ENCODE data around the gene SYT2.

The SYT2 gene

DNA sequence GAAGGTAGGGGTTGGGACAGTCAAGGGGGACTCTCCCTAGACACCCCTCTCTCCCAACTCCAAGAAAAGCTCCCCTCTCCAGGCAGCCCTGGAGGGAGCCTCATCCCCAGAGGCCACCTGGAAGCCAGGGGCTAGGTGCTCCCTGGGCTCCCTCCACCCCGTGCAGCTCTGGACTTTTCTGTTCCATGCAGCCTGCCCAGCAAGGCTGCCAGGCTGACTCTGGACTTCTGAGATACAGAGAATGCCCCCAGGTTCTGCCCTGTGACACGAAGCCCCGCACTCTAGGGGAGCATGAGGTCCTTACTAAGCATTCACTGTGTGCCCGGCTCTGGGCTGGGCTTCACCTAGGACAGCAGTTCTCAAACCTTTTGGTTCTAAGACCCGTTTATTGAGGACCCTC, 10.2 kb downstream of the SYT2 start:
- TF ChIP-seq, protein P1, sequence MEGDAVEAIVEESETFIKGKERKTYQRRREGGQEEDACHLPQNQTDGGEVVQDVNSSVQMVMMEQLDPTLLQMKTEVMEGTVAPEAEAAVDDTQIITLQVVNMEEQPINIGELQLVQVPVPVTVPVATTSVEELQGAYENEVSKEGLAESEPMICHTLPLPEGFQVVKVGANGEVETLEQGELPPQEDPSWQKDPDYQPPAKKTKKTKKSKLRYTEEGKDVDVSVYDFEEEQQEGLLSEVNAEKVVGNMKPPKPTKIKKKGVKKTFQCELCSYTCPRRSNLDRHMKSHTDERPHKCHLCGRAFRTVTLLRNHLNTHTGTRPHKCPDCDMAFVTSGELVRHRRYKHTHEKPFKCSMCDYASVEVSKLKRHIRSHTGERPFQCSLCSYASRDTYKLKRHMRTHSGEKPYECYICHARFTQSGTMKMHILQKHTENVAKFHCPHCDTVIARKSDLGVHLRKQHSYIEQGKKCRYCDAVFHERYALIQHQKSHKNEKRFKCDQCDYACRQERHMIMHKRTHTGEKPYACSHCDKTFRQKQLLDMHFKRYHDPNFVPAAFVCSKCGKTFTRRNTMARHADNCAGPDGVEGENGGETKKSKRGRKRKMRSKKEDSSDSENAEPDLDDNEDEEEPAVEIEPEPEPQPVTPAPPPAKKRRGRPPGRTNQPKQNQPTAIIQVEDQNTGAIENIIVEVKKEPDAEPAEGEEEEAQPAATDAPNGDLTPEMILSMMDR (IDR thresholded peaks at IDR 0.05) = no peak

DNA sequence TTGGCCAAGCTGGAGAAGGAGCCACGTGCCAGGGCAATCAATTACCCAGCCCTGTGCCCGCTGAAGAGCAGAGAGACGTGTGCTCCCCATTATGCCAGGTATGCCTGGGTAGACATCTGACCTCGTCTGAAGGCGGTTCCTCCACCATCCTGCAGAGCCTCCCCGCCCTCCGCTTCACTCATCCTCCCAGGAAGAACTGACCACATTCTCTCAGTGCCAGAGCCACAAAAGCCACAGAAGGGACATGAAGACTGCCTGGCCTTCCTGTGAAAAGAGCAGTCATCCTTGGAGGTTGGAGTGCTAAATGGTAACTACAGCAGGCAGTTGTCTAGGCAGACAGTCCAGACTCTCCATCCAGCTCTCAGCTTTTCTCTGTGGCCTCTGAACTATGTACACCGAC, 12.0 kb downstream of the SYT2 start:
- TF ChIP-seq, protein P1 (IDR thresholded peaks at IDR 0.05) = no peak

DNA sequence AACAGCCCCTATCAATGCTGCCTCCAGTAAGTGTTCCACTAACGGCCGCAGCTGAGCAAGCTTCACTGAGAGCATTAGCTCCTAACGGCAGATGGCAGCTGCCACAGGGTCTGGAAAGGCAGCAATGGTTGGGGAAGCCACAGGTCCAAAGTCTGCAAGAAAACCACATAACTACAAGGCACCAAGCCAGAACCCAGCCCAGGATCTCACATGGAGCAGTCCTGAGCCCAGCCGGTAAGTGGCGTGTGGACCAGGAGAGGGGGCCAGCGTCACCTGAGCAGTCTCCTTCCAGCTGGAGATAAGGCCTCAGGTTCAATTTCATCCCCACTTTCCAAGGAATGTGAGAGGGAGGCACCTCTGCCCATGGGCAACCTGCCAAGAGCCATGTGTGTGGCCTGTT, 13.2 kb downstream of the SYT2 start:
- TF ChIP-seq, protein P1 (IDR thresholded peaks at IDR 0.05) = no peak

DNA sequence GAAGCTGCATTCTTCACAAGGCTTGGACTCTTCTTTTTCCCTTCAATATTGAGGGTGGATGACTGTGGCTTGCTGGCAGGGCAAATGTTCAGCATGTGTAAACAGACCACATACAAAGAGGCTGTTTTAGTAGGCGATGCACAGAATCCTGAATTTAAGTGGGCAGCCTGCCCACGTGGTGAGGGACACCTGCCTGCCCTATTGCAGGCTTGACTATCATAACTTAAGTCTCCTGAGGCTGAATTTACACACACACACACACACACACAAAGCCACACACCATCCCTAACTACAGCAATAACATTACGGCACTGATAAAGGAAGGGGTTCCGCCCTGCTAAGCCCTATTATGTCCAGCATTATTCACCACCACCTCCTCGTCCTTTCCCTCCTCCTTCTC, 15.9 kb downstream of the SYT2 start:
- TF ChIP-seq, protein P1 (IDR thresholded peaks at IDR 0.05) = no peak

DNA sequence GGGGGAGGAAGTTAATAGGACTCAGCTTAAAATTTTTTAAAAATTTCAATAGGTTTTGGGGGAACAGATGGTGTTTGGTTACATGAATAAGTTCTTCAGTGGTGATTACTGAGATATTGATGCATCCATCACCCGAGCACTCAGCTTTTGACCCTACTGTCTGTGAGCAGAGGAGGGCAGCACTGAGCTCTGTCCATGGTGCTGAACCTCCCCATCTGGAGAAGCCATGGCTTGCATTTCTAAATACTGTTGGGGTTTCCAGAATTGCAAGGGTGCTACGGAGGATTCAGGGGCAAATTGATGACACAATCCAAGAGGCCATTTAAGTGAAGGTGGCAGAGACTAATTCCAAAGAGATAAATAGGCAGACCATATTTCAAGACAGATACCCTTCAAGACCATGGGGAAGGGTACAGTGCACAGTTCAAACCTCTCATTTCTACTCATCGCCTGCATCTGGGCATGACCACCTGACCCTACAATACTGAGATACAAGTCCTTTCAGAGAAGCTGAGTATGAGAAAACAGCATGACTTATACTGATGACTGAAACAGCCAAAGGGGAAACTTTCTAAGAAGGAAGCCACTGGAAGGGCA, 17.2 kb downstream of the SYT2 start:
- TF ChIP-seq, protein P1 (IDR thresholded peaks at IDR 0.05) = peak; percentile 28; the same call in 1 of the 2 replicates

DNA sequence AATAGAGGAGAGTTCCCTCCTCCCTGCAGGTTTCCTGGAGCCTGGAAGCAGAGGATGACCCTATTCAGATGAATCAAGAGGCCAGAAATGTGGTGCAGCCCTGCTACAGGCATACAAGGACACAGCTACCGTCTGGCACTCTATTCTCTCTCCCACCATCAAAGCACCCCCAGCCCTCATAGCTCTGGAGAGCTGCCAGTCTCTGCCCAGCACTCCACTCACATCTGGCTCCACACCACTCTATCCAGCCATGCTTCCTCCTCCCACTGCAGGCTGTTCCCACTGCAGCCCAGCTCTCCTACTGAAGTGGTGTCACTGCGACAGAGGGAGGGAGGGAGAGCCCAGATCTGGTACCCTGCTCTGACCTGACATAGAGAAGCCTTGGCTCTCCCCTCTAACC, 18.4 kb downstream of the SYT2 start:
- TF ChIP-seq, protein P1 (IDR thresholded peaks at IDR 0.05) = no peak

DNA sequence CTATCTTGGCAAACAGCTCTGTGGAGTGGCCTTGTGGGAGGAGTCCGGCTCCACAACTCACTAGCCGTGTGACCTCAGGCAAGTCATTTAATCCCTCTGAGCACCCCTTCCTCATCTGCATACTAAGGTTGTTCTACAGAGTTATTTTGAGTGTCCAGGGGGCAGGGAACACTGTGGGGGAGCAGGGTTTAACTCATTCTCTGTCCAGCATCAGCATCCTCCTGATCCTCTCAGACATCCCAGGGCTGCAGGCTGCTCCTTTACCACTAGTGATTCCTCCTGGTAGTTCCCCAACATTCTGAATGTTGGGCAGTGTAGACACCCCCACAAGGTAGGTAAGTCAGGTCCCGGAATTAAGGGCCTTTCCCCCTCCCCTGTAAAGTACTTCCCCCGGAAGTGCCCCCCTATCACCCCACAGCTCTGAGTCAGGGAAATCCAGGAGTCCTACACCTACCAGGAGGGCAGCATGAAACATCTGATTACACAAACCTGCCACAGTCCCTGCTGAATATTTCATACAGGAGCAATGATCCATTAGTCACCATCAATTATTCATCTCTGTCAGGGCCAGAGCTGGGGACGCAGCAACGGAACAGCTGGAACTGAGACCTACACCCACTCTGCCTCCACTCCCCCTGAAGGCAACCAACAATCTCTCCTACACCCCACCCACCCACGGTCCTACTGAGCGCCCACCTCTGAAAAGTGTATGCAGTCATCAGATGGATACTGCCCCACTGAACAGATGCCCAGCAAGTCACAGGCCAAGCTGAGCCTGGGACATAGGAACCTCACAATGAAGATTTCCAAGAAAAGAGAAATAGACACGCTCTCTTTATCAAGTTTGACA, 20.5 kb downstream of the SYT2 start:
- TF ChIP-seq, protein P1 (IDR thresholded peaks at IDR 0.05) = no peak

Measured in LNCAP (cell line).